ENCODE data around the gene TMEM179.
"Not testable (repeated sequence)": the region's sequence is repeated elsewhere in the genome, so short reads cannot be mapped to it uniquely, and the experiment has no call there.

The TMEM179 gene

DNA sequence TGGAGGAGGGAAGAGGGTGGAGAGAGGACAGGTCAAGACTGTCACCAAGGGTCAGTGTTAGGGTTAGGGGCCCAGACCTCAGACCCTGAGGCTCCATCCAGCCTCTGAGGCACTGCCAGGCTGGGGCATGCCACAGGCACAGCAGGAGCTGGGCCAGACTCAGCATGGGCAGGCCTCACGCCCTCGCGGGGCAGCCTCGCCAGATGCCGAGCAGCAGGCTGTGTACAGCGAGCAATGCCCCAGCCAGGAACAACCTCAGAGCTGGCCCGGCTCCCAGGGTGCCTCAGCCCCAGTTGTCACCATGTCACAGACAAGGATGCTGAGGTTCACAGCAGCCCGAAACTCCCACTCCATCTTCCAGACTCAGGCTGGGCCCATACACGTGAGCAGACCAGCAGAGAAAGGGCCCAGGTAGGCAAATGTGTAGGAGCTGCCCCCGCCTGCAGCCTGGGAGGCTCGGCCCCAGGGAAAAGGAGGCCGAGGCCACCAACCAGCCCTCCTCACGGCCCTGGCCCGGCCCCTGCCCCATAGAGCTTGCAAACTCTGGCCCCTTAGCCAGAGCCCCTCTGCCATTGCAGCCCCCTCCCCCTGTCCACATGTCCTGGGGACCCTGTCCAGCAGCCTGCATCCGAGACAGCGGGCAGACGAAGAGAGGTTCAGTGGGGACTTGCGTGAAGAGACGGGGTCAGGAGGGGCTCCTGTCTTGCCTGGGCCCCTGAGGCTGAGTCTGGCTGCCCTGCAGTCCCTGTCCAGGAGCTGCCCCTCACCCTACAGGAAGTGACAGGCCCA, 17.5 kb downstream of the TMEM179 start:
- no peak for DNase-seq (ENCODE audit: low read depth, low spot score)

DNA sequence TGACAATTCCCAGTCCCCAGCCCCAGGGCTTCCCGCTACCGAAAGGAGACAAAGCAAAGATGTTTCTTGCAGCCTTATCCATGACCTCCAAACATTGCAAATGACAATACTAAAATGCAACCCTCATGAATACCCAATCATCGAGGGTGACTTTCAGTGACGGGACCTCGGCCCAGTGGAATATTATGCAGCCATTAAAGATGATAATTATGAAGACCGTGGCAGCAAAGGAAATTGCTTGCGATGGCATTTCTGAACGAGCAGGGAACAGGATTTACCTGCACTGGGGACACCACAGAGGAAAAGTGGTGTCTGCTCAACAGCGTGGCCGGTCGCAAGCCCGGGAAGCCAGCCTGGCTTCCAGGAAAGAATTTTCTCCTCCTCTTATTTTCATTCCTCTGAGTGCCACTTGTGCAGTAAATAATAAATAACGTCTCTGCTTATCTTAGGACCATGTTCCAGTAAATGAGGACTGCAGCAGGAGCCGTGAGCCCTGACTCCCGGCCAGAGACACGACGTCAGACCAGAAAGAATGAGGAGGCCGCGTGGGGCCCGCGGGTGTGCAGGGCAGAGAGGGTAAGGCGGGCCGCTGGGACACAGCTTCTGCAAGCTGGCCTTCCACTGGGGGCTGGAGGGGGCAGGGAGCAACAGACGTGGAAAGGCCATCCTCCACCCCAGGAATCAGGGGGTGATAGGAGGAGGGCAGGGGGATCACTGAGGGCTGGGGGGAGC, 18.4 kb downstream of the TMEM179 start:
- DNase-seq (ENCODE audit: low read depth, low spot score): no peak

DNA sequence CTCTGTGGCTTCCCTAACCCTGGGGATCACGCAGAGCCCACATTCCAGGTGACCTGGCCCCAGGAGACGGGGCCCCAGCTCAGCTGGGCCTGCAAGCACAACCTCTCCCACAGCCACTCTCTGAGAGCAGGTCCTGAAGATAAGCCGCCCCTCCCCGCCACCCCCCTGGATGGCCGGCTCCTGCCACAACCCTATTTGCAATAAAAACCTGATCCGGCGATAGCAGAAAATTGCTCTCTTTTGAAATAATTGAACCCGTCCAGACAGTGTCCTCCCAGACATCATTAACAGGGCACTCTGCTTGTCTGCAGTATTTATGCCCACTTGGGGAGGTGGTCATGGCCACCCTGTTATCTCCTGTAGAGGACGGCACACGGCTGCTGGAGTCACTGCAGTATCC, 20.0 kb downstream of the TMEM179 start:
- no peak for DNase-seq (ENCODE audit: low read depth, low spot score)

GRCh38 chr14:104583424-104584306, 20.9 kb downstream of the TMEM179 start:
- DNase-seq (ENCODE audit: low read depth, low spot score): no peak

DNA sequence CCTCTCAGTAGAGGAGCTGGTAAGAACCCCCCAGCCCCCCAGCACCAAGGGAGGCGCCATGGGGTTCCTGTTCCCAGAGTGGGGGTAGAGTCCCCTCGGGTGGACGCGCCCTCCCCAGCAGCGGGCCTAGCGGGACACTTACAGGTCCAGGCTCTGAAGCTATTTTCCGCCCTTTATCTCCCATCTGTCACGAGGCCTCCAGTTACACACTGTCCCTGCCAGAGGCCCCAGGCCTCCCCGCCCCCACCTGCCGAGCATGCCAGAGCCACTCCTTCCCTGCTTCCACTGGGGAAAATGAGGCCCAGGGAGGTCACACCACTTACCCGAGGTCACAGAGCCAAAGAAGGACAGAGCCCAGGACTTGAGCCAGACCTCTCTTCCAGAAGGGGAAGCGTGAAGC, 21.9 kb downstream of the TMEM179 start:
- DNase-seq (ENCODE audit: low read depth, low spot score): no peak

DNA sequence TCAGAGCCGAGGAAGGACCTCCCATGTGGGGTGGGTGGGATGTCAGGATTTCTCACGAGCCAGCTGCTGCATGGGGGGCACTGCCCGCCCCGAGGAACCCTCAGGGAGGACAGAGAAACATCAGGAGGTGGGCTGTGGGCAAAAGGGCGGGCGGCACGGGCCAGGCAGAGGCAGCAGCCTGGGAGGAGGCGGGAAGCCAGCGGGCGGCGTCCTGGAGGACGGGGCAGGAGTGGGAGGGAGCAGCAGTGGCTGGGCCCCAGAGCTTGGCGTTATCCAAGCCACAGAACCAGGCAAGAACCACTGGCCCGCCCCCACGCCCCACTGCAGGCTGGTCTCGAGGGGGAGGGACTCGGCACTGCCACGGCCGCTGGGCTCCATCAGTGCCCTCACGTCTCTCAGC, 22.6 kb downstream of the TMEM179 start:
- DNase-seq (ENCODE audit: low read depth, low spot score): no peak

DNA sequence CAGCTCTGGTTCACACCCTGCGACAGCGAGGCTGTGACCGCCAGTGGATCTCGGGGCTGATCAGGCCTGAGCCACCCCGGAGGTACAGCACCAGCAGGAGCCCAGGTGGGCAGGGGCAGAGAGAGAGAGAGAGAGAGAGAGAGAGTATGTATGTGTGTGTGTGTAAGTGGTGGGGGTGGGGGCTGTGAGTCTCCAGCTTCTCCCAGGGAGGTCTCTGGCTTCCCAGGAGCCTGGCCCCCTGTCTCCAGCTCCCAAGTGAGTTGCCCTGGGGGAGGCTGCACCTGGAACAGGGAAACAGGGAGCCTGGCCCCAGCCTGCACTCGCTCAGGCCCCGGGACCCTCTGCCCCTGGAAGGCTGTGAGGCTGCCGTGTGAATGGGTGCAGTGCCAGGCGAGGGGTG, 23.1 kb downstream of the TMEM179 start:
- DNase-seq (ENCODE audit: low read depth, low spot score): no peak

DNA sequence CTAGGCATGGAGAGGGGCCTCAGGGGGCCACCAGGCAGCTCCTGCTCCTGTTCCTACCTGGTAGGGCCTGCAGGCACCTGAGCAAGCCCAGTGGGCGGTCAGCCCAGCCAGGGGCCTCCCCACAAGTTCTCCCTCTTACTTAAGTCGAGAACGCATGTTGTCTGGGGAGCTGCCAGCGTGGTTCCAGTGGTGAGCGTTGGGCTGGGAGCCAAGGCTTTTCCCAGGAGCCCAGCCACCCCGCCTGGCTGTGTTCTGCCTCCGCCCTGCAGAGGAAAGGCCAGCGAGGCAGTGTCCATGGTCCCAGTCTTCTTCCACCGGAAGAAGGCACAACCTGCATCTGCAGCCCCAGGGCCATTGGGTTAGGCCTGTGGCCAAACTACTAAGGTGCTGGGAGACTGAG, 23.6 kb downstream of the TMEM179 start:
- DNase-seq (ENCODE audit: low read depth, low spot score): no peak

DNA sequence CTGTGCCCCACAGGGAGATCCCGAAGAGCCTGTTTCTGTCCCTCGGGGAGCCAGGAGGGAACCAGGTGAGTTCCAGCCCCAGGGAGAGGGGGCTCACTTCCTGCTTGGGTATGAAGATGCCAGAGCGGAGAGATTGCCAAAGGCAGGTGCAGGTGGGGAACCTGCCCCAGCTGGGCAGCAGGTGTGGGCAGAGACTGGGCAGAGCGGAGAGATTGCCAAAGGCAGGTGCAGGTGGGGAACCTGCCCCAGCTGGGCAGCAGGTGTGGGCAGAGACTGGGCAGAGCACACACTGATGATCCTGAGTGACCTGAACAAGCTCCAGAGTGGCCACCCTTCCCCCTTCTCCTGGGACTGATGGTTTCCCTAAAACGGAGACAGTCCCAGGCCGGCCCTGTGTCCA, 24.6 kb downstream of the TMEM179 start:
- not testable (repeated sequence) for DNase-seq (ENCODE audit: low read depth, low spot score)

GRCh38 chr14:104579507-104579906, 25.1 kb downstream of the TMEM179 start, which contains the start of gene C14orf180:
Gene C14orf180, plus strand, starts transcription at chr14:104579764. Its CDS starts 6,667 bp downstream, at chr14:104586431.
- no peak for DNase-seq (ENCODE audit: low read depth, low spot score)

DNA sequence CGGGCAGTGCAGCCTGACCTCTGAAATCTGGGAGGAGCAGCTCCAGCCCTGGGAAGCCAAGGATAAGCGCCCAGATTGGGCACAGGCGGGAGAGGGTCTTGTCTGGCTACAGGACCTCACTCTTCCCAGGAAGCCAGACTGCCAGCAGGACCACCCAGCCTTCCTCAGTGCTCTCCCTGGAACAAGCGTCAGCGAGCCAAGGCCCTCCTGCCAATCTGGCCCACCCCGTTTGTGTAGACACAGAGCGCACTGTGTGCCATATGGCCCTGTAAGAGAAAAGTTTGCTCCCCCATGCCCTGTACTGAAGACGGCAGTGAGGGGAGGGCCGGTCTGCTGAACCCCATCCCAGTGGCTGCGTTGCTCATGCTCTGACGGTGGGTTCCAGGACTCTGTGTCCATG, 26.3 kb downstream of the TMEM179 start:
- DNase-seq (ENCODE audit: low read depth, low spot score): no peak

DNA sequence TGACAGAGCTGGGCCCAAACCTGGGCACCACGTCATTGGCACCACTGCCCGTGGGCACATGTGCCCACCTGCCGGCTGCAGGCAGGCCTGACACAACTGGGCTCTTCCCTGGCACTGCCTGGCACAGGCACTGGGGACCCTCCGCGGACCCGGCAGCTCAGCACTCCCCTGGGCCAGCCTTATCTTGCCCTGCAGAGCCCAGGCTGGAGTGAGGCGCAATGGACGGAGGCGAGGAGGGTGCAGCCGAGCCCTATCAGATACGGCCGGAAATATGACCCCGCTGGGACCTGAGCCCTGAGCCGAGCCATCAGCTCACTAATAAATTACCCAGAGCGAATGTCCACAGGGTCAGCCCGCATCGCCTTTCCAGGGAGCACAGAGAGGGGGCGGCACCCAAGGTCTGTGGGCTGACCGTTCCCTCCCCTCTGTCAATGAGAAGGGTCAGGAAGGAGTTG, 26.7 kb downstream of the TMEM179 start:
- DNase-seq (ENCODE audit: low read depth, low spot score): no peak

GRCh38 chr14:104577426-104577825, 27.1 kb downstream of the TMEM179 start:
- no peak for DNase-seq (ENCODE audit: low read depth, low spot score)

DNA sequence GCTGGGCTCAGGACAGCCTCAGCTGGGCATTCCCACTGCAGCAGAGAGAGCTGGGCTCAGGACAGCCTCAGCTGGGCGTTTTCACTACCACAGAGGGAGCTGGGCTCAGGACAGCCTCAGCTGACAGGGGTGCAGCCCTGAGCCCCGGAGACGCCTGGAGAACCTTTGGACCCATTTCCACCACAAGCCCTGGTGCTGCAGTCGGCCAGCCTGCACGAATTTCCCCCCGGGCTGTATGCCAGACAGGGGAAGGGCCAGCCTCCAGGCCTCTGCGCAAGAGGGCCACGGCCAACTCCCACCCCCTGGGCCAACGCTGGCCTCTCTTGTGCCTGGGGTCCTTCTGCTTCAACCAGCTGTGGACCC, 27.6 kb downstream of the TMEM179 start:
- DNase-seq (ENCODE audit: low read depth, low spot score): no peak

- DNase-seq (ENCODE audit: low read depth, low spot score): no peak
These were observed 28.2 kb downstream of the TMEM179 start for GRCh38 chr14:104576232-104576969.

DNA sequence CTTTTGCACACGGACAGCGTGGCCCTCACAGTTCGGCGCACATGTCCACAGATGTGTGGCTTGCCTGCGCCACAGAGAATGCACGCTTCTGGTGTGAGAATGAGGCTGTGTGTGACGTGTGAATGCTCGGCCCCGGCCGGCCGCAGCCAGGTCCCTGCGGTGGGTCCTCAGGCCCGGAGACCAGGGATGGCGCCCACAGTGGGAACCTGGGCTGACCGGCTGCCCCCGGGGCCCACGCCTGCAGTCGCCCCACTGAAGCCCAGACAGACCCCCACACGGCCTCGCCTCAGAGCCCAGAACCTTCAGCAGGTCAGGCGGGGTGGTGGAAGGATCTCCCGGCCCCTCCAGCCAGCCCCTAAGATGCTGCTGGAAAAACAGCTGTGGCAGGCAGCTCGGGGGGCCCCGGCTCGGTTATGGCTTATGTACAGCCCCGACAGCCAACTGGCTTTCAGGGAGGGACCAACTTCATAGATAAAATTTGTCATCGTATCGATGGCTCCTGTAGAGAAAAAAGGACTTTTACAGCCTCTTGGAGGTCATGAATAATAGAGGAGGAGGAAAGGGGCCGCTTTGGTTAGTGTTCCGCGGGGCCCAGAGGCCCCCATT, 29.5 kb downstream of the TMEM179 start:
- no peak for DNase-seq (ENCODE audit: low read depth, low spot score)

DNA sequence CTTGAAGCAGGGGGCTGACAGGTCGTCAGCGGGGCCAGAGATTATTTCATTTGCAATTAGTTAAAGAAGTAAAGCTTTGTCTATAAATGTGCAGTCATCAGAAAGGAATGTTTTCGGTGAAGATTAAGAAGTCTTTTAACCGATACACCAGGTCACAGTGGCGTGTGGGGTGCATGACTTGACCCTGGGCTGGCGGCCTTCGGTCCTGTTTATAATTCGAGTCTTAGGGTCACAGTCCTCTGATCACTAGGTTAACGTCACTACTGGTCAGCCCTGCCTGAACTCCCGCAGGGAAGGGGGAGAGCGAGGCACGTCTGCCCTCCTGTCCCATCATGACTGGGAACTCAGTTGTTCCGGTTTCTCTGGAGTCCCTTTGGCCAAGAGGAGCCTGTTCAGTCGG, 30.0 kb downstream of the TMEM179 start:
- DNase-seq (ENCODE audit: low read depth, low spot score): no peak

GRCh38 chr14:104573930-104574329, 30.6 kb downstream of the TMEM179 start:
- no peak for DNase-seq (ENCODE audit: low read depth, low spot score)

DNA sequence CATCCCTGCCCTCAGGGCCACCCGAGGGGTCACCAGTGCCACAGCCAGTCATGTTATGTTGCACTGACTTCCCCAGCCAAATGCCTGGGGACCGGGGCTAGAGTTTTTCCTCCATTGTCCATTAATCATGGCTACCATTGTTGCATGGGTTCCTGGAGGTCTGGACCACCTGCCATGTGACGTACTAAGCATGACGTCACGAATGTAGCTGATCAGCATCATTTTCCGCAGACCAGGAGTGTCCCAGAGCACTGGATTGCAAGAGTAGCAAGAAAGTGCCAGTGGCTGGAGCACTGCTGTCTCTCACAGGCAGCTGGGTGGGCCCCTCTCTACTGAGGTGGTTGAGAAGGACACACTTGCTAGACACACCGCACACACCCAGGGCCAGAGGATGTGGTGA, 31.9 kb downstream of the TMEM179 start:
- DNase-seq (ENCODE audit: low read depth, low spot score): no peak

- no peak for DNase-seq (ENCODE audit: low read depth, low spot score)
These were observed 32.4 kb downstream of the TMEM179 start for GRCh38 chr14:104572024-104572626.

DNA sequence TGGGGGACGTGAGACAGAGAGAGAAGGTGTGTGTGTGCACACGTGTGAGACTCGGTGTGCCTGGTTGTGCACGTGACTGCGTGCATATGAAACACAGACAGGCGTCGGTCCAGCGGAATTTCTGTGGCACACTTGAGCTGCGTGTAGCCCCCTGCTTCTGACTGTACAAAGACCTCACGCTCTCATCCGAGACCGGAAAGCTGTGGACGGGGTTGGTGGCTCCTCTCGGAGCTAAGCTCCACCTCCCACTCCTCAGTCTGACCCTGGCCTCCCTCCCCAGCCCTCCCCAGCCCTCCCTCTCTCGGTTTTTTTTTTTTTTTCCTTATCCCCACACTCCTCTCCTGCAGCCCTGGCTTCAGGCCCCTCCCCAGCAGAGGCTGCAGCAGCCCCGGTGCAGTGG, 33.3 kb downstream of the TMEM179 start:
- no peak for DNase-seq (ENCODE audit: low read depth, low spot score)
